PFSK-1 (cell line): ENCODE results near the gene S100P.

Experiments
- POLR2AphosphoS5 ChIP-seq: IDR thresholded peaks from 2 replicates; pipeline ENCODE4 v1.6.1; 2012; ENCODE audit warnings: low read depth, mild to moderate bottlenecking, control low read depth, low read length, moderate library complexity
- SIN3A ChIP-seq: IDR thresholded peaks from 2 replicates; pipeline ENCODE4 v1.6.1; 2012; ENCODE audit warnings: mild to moderate bottlenecking, low read length, moderate library complexity, borderline replicate concordance; ENCODE audit not compliant: insufficient read depth
- TAF1 ChIP-seq: IDR thresholded peaks from 2 replicates; pipeline ENCODE4 v1.6.1; 2012; ENCODE audit warnings: low read length, control low read depth, borderline replicate concordance; ENCODE audit not compliant: insufficient read depth
- TF ChIP-seq, protein P1 (sequence below), 2 experiments: IDR thresholded peaks; 2 replicates each; pipeline versions ENCODE4 v1.6.1 to v1.8.0; 2011 to 2012; ENCODE audit warnings: low read depth in 2 of 2, low read length in 2 of 2, control low read depth in 1 of 2, inconsistent platforms in 1 of 2, mild to moderate bottlenecking in 1 of 2, moderate library complexity in 1 of 2; ENCODE audit not compliant: insufficient read depth in 1 of 2

DNA sequence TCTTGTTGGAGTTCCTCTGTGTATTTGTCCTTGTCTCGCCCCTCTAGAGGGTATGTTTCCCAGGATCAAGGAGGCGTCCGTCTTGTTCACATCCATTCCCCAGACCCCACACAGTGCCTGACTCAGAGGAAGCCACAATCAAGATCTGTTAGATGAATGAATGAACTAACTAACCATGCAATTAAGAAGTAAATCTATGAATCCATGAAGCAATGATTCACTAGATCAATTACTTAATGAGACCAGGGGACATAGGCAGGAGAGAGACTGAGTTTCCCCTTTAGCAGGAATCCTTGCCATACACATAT lies 34.2 kb downstream of the S100P start:
- TF ChIP-seq, protein P1, sequence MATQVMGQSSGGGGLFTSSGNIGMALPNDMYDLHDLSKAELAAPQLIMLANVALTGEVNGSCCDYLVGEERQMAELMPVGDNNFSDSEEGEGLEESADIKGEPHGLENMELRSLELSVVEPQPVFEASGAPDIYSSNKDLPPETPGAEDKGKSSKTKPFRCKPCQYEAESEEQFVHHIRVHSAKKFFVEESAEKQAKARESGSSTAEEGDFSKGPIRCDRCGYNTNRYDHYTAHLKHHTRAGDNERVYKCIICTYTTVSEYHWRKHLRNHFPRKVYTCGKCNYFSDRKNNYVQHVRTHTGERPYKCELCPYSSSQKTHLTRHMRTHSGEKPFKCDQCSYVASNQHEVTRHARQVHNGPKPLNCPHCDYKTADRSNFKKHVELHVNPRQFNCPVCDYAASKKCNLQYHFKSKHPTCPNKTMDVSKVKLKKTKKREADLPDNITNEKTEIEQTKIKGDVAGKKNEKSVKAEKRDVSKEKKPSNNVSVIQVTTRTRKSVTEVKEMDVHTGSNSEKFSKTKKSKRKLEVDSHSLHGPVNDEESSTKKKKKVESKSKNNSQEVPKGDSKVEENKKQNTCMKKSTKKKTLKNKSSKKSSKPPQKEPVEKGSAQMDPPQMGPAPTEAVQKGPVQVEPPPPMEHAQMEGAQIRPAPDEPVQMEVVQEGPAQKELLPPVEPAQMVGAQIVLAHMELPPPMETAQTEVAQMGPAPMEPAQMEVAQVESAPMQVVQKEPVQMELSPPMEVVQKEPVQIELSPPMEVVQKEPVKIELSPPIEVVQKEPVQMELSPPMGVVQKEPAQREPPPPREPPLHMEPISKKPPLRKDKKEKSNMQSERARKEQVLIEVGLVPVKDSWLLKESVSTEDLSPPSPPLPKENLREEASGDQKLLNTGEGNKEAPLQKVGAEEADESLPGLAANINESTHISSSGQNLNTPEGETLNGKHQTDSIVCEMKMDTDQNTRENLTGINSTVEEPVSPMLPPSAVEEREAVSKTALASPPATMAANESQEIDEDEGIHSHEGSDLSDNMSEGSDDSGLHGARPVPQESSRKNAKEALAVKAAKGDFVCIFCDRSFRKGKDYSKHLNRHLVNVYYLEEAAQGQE (IDR thresholded peaks at IDR 0.05; ENCODE audit: insufficient read depth in 1 of 2, low read depth in 2 of 2, low read length in 2 of 2) = no peak
- TF ChIP-seq POLR2AphosphoS5 = no peak
- TF ChIP-seq SIN3A = no peak
- no peak for TF ChIP-seq TAF1
